ENCODE results near the gene TRA2B. TPM values are rescaled to one million over a fixed set of nuclear protein-coding genes. Genes with fewer than 3 reads are reported as not detected.

Gene TRA2B
- total RNA-seq, 1 donor from 2014 or later = 137 TPM

- DNase-seq (ENCODE audit: extremely low read depth, low read depth, low spot score) = no peak
Observed at GRCh38 chr3:185881926-185882325, 55.9 kb downstream of the TRA2B start.

- DNase-seq (ENCODE audit: extremely low read depth, low read depth, low spot score) = no peak
Observed at GRCh38 chr3:185880600-185880999, 57.2 kb downstream of the TRA2B start.

- DNase-seq (ENCODE audit: extremely low read depth, low read depth, low spot score) = no peak
Observed at GRCh38 chr3:185878920-185879319, 58.9 kb downstream of the TRA2B start.

GRCh38 chr3:185874119-185874518 lies 63.7 kb downstream of the TRA2B start:
- no peak for DNase-seq (ENCODE audit: extremely low read depth, low read depth, low spot score)

- DNase-seq (ENCODE audit: extremely low read depth, low read depth, low spot score) = no peak
Observed at GRCh38 chr3:185867650-185868049, 70.2 kb downstream of the TRA2B start.

GRCh38 chr3:185866995-185867394 lies 70.8 kb downstream of the TRA2B start:
- DNase-seq (ENCODE audit: extremely low read depth, low read depth, low spot score) = no peak

- DNase-seq (ENCODE audit: extremely low read depth, low read depth, low spot score) = no peak
Observed at GRCh38 chr3:185866555-185866954, 71.3 kb downstream of the TRA2B start.

Other genes starting within 250 kb of the TRA2B start
- 71.5 and 110 TPM in 2 replicates for gene IGF2BP2, start 113.0 kb downstream of the TRA2B start, total RNA-seq
- 20.4 and 25.9 TPM in 2 replicates for gene ETV5, start 171.1 kb upstream of the TRA2B start, total RNA-seq